IPS-11a (cell line): ENCODE data around the gene SPINK14.

Experiments used
- H3K4me3 ChIP-seq: one replicate; pipeline ENCODE4 v1.5.1; 2013; ENCODE audit warnings: low read depth, low read length, control low read depth

Gene SPINK14

DNA sequence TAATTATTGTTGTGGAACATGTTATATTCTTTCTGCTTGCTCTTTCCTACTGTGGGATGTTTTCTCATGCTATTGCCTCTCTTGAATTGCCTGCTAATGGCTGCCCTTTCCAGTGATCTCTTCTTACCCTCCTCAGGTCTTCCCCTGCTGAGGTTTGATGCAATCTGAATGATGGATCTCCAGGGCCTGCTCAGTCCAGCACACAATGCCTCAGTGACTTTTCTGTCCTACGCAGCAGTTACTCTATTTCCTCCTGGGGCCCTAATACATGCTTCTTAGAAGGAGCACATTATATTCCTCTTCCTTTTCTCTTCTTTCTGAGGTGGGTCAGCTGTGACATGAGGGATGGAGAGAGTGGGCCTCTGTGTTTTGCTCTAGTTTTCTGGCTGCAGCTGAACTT is at the start of gene SPINK14:
TSS of gene SPINK14 (plus strand) at position 301 of the 400 bp plus-strand sequence. CDS start 1,187 bp downstream, outside the sequence.
- no peak within 1 kb of the TSS for H3K4me3 ChIP-seq

- no peak overlapping the region for H3K4me3 ChIP-seq
Measured at GRCh38 chr5:148120317-148120716, 48.0 kb upstream of the SPINK14 start.

DNA sequence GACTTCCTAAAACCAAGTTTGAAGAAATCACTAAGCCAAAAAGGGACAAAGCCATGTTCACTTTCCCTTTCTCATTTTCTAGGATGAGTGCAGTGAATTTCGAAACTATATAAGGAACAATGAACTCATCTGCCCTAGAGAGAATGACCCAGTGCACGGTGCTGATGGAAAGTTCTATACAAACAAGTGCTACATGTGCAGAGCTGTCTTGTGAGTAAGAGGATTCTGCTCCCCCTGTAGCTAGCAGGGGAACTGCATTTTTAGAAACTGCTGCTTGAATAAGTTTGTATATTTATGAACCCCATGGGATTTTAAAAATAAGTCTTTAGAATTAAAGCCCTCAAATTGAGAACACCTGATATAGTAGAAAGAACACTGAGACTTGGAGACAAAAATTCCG is 42.7 kb upstream of the SPINK14 start:
- H3K4me3 ChIP-seq = no peak overlapping the region

- H3K4me3 ChIP-seq = no peak overlapping the region
Measured at GRCh38 chr5:148135091-148136048, 33.0 kb upstream of the SPINK14 start.

DNA sequence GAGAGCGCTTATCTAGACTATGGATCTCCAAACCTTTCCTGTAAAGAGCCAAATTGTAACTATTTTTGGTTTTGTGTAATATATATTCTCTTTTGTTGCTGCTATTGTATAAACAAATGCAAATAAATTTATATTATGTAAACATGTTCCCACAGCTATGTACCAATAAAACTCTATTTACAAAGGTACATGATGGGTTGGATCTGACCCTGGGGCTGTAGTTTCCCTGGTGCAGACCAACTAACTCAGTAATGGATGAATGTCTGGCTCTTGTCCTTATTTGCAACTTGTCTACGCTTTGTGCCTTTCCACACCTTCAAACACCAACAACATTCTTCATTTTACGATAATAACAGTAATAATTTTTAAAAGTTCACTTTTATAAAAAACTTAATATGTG is 27.5 kb upstream of the SPINK14 start:
- no peak overlapping the region for H3K4me3 ChIP-seq

GRCh38 chr5:148141645-148142044 is 26.7 kb upstream of the SPINK14 start:
- H3K4me3 ChIP-seq = no peak overlapping the region

DNA sequence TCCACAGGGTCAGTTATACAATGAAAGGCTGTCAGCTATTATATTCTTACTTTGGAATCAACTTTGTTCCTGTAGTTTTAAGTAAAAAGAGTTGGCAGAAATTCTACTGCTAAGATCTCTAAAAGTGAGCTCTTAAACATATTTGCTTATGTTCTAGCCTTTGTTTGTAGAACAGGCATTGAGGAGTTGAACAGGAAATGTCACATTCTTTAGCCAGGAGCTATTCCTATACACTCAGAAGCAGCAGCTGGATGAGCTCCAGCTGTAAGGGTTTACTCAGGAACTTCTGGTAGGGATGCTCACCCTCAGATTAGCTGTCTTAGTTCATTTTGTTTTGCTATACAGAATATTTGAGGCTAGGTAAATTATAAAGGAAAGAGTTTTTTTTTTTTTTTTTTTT is 22.4 kb upstream of the SPINK14 start:
- H3K4me3 ChIP-seq = no peak overlapping the region

DNA sequence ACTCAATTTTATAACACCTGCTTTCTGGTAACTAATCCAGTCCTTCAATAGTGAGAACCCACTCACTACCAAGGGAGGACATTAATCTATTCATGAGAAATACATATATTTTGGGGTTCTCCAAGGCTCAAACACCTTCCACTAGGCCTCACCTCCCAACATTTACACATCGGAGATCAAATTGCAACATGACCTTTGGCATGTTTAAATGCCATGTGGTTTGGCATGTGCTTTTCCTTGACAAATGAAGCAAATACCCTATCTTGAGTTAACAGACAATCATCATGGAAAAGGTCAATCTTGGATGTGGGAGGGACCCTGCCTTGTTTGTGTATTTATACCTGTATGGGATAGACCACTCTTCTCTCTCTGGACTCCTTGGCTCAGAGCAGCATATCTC is 21.9 kb upstream of the SPINK14 start:
- no peak overlapping the region for H3K4me3 ChIP-seq

DNA sequence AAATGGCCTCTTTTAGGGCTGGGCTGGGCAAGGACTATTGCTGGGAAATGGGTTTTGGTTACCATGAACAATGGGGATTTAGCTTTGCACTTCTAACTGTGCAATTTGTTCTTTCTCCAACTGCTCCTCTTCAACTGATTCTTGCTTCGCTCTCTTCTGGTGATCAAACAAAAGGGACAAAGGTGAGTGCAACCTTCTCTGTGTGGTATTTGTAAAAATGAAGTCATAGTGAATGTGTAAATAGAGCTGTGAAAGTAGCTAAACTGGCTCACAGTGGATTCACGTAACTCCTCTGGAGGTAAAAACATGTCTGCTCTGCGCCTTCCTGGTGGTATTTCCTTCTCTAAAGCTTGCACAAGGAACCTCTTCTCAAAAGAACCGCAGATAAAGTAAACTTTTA is 20.9 kb upstream of the SPINK14 start:
- no peak overlapping the region for H3K4me3 ChIP-seq

- H3K4me3 ChIP-seq = no peak overlapping the region
Measured at GRCh38 chr5:148151872-148152271, 16.5 kb upstream of the SPINK14 start.

- H3K4me3 ChIP-seq = no peak overlapping the region
Measured at GRCh38 chr5:148152781-148153180, 15.6 kb upstream of the SPINK14 start.

- no peak overlapping the region for H3K4me3 ChIP-seq
Measured at GRCh38 chr5:148156609-148157008, 11.7 kb upstream of the SPINK14 start.

- H3K4me3 ChIP-seq = no peak overlapping the region
Measured at GRCh38 chr5:148162038-148162437, 6.3 kb upstream of the SPINK14 start.

- H3K4me3 ChIP-seq = no peak overlapping the region
Measured at GRCh38 chr5:148163345-148163744, 5.0 kb upstream of the SPINK14 start.

- no peak overlapping the region for H3K4me3 ChIP-seq
Measured at GRCh38 chr5:148166550-148167283, 1.6 kb upstream of the SPINK14 start.

- H3K4me3 ChIP-seq = no peak overlapping the region
Measured at GRCh38 chr5:148172377-148172776, 4.0 kb downstream of the SPINK14 start.

- H3K4me3 ChIP-seq = no peak overlapping the region
Measured at GRCh38 chr5:148176480-148176879, 8.1 kb downstream of the SPINK14 start.

- H3K4me3 ChIP-seq = no peak overlapping the region
Measured at GRCh38 chr5:148177207-148177606, 8.9 kb downstream of the SPINK14 start.

DNA sequence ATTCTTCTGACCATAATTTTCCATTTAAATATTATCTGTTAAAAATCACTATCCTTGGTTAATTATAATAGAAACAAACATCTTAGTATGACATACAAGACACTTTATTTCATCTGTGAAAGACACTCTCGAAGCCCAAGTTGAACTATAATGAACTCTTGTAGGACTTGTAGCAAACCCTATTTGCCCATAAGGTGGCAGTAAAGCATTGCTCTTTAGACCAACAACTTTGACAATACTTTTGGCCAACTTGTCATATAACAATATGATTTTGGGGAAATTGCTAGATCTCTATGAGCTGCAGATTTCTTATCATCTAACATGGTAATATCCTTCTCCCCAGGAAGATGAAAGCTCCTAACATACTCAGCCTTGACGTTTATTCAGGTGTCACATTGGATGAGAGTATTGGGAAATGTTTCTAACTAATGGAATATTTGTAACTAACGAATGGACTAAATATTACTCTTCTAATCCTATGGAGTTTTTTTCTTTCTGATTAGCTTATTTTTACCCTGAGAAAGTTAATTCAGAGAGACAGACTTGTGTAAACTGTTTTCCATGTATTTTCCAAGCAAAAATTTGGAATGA is 11.0 kb downstream of the SPINK14 start:
- H3K4me3 ChIP-seq = no peak overlapping the region

GRCh38 chr5:148186248-148187003 is 18.1 kb downstream of the SPINK14 start:
- no peak overlapping the region for H3K4me3 ChIP-seq

DNA sequence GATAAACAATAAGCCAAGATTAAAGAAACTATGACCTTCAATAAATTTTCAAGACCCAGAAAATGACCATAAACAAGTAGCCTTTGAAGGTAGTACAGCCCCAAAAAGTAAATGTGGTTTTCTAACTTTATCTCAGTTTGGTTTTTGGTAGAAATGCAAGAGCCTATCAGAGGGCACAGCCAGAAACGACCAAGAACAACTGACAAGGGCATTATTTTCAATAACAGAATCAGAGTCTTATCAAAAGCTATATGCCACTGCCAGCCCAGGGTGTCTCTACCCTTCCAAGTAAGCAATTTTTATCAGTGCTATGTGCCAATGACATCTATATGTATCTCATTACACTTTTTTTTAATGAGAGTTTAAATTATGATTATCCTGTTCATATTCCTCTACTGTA is 22.7 kb downstream of the SPINK14 start:
- H3K4me3 ChIP-seq = no peak overlapping the region
